A549 treated with RU486 at 1 μM for 4 hours (cell line): ENCODE measurements around the gene SHF. TPM values are rescaled to one million over a fixed set of nuclear protein-coding genes. Genes with fewer than 3 reads are reported as not detected.

Source experiments
- total RNA-seq: library from RNA; stranded (reverse); fragments of 200-300 nt; extraction: Qiagen RNA extraction; gene quantifications from 5 replicates; pipeline ENCODE4 v1.2.3, GENCODE V29; 2022; ENCODE audit warnings: low read depth

Gene SHF
- 0.29 to 0.74 TPM (median 0.69 TPM) in 5 replicates for total RNA-seq

DNA sequence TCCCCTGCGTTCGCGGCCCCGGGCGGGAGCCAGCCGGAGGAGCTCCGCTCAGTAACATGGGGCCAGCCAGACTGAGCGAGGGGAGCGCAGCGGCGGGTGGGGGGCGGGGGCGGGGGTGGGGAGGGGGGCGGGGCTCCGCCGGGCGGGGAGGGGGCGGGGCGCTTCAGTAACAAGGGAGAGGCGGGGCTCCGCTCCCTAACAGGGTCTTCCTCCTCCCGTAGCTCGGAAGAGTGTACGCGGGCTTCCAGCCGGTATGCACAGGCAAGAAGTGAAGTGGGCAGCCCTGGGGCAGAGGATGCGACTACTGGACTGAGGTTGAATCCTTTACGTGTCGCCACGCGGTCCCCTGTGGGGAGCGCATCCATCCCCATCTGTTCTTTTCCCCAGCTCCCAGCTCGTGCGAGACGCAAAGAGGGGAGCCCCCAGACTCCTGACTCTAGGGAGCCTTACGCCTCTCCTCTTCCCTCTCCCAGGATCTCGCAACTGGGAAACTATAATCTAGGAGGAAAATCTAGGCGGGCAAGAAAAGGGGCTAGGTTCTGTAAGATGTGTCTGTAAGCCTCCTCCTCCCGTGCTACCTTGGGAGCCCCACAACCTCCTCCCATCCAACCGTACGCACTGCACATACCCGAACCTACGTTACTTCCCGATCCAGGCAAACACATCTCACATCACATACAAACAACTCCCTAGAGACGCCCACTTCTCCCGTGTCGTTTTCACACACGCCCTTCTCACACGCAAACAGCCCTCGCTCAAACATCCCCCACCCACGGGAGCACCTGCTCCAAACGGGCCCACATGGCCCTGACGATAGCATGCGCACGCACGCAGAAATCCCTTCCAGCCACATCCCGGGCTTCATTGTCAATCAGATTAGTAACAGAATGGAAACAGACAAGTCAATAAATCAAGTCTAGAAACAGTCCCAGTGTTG is at the start of gene SHF:
SHF (minus strand) TSS at position 73 of the 937 bp plus-strand sequence; CDS start at position 58, 15 bp downstream.

DNA sequence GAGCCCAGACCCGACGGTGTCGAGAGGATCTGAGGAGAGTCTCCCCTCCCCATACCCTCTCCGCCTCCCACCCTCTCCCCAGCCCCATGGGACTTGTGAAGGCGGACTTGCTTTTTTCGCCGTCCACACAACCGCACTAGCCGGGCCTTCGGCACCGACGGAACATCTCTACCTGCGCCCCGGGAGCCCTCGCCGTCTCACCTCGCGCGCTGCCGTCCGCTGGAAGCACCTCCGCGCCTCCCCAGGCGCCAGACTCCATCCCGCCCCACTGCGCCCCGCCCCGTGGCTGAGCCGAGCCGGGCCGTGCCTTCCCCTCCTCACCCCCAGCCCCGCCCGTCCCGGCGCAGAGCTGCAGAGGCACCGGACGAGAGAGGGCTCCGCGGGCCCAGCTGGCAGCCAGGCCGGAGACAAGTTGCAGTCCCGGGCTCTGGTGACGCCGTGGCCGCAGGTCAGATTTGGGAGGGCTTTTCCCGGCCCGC is 58.1 kb downstream of the SHF start, which contains the start of the genes DUOX1 and DUOXA1:
DUOX1 (plus strand) TSS at position 344 of the 479 bp plus-strand sequence. CDS start 1,973 bp downstream, outside the sequence.
DUOXA1 (minus strand) TSS at position 229 of the 479 bp plus-strand sequence. CDS start 6,865 bp downstream, outside the sequence.

Other genes starting within 250 kb of the SHF start
- not detected in 5 replicates for gene TERB2, start 231.3 kb downstream of the SHF start, total RNA-seq
- 32.2 to 36.7 TPM (median 35.2 TPM) in 5 replicates for gene SORD, start 164.8 kb downstream of the SHF start, total RNA-seq
- 0.04 to 0.06 TPM (median 0.05 TPM) in 5 replicates for gene DUOX2, start 73.8 kb downstream of the SHF start, total RNA-seq
- gene DUOXA2, start 73.6 kb downstream of the SHF start, total RNA-seq, result not detected in 5 replicates
- gene DUOXA1, start 58.1 kb downstream of the SHF start, total RNA-seq, result 0.09 to 0.11 TPM (median 0.10 TPM) in 4 of 5 replicates, not detected in the other
- 0.02 TPM in 1 of 5 replicates, not detected in the others for gene DUOX1, start 58.0 kb downstream of the SHF start, total RNA-seq
- gene SLC28A2, start 64.3 kb upstream of the SHF start, total RNA-seq, result not detected in 5 replicates
- gene GATM, start 190.6 kb upstream of the SHF start, total RNA-seq, result 2.2 to 3.0 TPM (median 2.5 TPM) in 5 replicates